K562 (cell line): Measurements from ENCODE around the gene DEPP1.

Source experiments
- HCFC1 ChIP-seq: IDR thresholded peaks from 2 replicates; pipeline ENCODE4 v1.6.1; 2012; ENCODE audit warnings: low read depth, low read length, improper control_type of control experiment
- TSC22D4 ChIP-seq: fragments of 450-650 bp; IDR thresholded peaks from 2 replicates; pipeline ENCODE4 v1.6.1; 2016; ENCODE audit warnings: missing genetic modification characterization, missing biosample characterization, control low read depth
- ZNF24 ChIP-seq: fragments of 450-650 bp; IDR thresholded peaks from 2 replicates; pipeline ENCODE4 v1.6.1; 2016
- TF ChIP-seq, protein P1 (sequence below): sonication (generic); formaldehyde crosslinking; IDR thresholded peaks from 2 replicates; pipeline ENCODE4 v1.8.1; 2023; ENCODE audit warnings: mild to moderate bottlenecking, missing genetic modification reagents

DNA sequence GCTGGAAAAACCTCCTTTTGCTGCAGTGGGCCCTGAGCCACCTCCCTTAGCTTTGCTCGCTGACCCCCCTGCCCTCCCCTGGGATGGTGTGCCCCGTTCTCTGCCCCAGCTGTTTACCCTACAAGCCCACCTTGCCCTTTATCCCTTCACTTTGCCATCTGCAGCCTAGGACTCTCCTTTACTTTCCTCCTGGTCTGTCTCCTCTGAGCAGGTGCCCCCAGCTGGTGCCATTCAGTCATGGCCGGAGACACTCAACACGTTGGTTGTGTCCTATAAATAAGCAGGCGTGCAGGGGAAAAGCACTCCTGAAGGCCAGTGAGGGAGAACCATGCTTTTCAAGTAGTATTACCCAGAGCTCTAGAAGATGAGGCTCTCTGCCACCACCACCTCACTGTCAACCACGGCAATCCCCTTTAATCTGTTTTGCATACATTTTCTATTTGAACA, 12.9 kb downstream of the DEPP1 start:
- no peak for TF ChIP-seq ZNF24
- no peak for TF ChIP-seq HCFC1
- TF ChIP-seq, protein P1, sequence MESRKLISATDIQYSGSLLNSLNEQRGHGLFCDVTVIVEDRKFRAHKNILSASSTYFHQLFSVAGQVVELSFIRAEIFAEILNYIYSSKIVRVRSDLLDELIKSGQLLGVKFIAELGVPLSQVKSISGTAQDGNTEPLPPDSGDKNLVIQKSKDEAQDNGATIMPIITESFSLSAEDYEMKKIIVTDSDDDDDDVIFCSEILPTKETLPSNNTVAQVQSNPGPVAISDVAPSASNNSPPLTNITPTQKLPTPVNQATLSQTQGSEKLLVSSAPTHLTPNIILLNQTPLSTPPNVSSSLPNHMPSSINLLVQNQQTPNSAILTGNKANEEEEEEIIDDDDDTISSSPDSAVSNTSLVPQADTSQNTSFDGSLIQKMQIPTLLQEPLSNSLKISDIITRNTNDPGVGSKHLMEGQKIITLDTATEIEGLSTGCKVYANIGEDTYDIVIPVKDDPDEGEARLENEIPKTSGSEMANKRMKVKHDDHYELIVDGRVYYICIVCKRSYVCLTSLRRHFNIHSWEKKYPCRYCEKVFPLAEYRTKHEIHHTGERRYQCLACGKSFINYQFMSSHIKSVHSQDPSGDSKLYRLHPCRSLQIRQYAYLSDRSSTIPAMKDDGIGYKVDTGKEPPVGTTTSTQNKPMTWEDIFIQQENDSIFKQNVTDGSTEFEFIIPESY, result no peak
- TF ChIP-seq TSC22D4, result no peak
